Measurements from ENCODE around the gene TRAP1.
"Not testable (repeated sequence)": the region's sequence is repeated elsewhere in the genome, so short reads cannot be mapped to it uniquely, and the experiment has no call there.

The TRAP1 gene

DNA sequence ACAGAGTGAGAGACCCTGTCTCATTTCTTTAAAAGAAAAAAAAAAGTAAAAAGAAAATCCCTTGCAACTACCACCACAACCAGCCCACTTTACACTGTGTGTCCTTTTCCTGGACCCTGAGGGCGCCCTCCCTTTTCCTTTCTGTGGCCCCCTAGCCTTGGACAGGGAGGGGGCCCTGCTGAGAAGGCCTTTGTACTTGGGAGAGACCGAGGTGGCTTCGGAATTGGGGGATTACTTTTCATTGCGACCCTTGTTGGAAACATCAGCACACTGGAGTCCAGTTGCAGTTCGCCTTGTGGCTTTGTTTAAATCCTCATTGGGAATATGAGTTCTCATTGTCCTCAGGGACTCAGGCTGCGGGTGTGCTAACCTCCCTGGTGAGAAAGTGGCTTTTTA, 72.2 kb downstream of the TRAP1 start:
- no peak for DNase-seq

DNA sequence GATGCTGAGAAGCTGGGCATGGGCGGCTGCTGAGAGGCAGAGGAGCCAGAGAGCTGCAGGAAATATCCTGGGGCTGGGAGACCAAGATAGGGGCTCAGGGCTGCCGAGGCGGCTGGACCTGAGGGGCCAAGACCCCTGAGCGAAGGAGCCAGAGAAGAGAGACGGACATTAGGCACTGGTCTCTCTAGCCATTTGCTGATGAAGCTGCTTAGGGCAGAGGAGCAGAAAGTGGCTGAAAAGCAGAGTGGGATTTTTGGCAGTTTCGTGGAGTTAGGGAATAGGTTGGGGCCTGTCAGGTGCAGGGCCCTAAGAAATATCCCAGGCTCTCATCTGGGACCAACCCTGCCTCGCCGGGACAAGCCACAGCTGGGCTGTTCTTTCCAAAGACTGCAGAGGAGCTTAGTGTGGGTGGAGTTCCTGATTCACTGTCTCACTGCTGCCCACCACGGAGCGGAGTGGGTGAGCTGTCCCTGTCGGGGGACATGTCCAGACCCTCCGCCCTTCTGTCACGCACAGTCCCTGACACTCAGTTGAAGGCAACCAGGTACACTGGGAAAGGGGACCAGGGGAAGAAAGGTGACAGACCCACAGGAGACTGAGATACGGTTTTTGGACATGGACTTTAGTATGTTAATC, 74.1 kb downstream of the TRAP1 start:
- DNase-seq: no peak

DNA sequence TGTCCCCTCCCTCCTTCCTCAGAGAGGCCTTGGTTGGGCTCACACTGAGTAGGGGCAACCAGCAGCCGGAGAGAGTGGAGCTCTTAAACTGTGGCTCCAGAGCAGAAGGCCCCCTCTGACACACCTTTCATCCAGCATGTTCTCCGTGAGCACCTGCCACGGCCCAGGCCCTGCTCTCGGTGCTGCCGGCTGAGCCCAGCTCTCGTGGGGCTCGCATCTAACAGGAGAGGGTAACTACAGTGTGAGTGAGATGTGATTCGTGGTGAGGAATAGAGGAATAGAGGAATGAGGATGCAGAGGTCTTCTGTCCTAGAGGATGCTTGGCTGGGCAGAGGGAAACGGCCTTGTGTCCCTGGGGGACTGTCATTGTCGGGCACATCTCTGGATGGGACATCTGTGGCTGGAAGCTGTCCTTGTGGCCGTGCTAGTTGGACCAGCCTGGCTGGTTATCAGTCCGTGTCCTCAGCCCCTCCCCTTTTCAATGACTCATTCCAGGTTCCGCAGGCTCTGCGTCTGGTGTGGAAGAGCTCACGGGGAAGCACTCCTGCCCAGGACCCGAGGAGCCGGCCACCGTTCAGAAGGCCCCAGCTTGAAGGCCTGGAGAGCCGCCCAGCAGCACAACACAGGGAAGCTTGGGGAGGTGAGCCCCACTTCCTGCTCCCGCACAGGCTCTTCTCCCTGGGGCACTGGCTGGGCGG, 74.8 kb downstream of the TRAP1 start:
- no peak for DNase-seq

DNA sequence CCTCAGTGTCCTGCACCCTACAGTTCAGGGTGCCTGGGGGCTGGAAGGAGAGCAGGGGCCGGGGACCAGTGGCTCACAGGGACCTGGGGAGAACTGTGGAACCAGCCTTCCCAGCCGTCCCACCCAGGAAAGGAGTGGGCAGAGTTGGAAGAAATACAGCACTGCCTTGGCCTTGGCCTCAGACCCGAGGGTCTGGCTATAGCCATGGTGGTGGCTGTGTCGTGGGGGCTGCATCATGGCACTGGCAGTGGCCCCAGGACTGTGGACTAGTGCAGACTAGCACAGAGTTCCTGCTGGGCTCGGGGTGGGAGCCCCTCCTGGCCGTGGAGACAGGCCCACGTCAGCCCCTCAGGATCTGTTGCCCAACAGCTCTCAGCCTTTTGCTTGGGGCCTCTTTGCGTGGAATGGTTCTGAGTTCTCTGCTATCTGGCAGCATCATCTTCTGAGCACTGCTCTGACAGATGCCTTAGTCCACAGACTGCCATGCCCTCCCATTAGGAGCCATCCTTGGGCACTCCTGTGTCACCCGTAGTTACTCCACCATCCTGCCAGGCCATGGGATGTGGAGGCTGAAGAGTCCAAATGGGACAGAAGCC, 75.4 kb downstream of the TRAP1 start:
- DNase-seq: no peak

DNA sequence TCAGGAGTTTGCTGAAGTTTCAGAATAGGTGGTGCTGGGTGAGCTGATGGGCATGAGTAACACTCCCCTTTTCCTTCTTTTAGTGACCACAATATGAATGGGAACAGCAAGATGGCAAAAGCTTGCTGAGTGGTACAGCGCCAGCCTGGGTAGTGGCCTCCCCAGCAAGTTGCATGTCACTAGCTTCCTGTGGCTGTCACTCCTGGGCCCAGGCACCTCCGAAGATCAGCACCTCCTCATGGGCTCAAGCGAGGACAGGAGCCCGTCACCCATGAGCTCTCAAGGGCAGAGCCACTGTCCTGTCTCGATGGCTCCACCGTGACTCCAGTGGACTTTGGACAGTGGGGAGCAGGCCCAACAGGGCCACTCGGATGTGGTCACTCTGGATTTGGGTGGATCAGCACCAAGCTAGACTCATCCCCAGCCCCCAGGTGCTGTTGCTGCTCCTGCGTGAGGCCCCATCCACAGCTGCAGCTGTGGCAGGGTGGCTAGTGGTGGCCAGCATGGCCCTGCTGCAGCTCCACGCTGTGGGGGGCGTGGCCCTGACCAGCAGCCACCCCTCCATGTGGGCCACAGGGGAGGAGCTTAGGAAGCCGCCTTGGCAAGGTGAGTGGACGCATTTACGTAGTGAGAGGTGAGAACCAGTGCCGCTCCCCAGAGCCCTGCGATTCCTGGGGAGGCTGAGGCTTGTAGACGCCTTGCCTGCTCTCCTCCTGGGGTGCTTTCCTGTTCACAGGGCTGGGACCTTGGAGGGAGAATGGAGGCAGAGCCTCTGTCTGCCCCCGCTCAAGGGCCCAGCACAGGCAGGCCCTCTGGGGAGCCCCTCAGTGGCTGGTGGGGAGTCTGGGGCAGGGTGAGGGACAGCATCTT, 76.5 kb downstream of the TRAP1 start:
- no peak for DNase-seq

- no peak for DNase-seq
Observed at GRCh38 chr16:3640207-3640606, 77.1 kb downstream of the TRAP1 start.

DNA sequence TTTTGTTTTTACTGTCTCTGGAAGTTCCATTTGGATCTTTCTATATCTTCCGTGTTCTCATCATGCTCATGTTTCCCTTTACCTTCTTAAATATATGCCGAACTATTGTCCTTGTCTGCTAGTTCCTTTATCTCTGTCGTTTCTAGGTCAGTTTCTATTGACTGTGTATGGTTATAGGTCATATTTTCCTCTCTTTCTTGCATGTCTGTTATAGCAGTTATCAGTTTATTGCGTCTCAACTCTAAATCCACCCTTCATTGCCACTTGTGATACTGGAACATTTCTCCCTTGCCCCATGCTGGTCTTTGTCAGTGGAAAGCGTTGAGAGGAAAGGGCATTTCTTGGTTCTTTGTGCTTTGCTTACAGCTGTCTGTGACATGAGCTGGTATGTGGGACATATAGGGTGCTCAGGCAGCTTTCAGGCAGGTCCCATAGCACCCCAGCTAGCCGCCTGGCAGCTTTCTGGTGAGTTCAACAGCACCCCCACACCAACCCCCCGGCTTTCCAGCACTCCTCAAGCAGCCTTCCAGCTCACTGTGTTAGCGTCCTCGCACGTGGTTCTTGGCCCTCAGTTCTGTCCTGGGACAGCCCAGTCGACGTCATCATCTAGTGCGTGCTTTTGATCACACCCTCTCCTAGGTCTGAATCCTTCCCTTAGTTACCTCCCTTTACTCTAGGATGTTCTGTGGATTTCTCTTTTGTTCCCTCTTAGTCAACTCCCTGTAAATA, 78.2 kb downstream of the TRAP1 start:
- DNase-seq: no peak

DNA sequence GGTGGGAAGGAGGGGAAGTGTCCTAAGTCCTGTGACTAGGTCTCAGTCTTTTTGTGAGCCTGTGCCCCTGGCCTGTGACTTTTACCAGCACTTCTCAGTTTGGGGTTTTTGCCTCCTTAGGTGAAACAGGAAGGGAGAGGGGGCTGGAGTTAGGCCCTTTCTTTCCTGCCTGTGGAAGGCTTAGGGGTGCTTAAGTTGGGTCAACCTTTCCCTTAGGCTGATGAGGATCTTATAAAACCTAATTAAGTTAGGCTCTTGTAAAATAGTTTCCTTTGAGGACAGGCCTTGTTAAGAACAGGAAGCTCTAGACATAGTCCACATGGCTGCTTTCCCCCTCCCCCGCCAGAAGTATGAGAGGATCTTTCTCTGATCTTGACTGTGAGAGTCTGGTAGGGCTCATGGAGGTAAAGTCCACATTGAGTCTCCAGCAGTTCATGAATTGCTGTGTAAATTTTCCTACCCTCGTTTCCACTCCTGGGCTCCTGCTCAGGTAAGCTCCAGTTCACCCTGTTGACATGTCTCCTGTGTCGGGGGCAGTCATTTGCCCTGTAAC, 79.9 kb downstream of the TRAP1 start:
- no peak for DNase-seq

- DNase-seq: no peak
Observed at GRCh38 chr16:3625911-3626732, 91.2 kb downstream of the TRAP1 start.

DNA sequence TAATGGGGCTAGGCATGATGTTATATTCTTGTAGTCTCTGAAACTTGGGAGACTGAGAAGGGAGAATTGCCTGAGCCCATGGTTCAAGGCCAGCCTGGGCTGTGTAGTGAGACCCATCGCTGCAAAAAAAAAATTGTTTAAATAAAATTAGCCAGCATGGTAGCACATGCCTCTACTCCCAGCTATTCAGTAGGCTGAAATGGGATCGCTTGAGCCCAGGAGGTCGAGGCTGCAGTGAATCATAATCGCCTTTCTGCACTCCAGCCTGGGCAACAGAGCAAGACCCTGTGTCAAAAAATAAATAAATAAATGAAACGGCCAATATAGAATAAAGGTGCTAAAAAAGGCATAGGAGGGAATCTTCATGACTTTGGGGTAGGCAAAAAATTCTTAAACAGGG, 92.0 kb downstream of the TRAP1 start:
- DNase-seq: no peak

- DNase-seq: no peak
Observed at GRCh38 chr16:3623642-3624041, 93.7 kb downstream of the TRAP1 start.

DNA sequence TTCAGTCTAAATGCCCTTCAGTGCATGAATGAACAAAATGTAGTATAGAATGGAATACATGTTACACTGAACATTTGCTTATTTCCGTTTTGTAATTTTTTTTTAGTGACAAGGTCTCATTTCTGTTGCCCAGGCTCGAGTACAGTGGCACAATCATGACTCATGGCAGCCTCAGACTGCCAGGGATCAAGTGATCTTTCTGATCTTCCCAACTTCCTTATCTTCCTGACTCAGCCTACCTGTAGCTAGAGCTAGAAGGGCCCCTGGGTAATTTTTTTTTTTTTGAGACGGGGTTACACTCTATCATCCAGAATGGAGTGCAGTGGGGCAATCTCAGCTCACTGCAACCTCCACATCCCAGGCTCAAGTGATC, 98.6 kb downstream of the TRAP1 start:
- no peak for DNase-seq

- no peak for DNase-seq
Observed at GRCh38 chr16:3612510-3613466, 104.5 kb downstream of the TRAP1 start.

GRCh38 chr16:3611146-3611975, 106.0 kb downstream of the TRAP1 start, which contains the start of gene SLX4:
SLX4 (minus strand) TSS chr16:3611606; CDS start chr16:3608964, 2,642 bp downstream.
- peak; percentile 87 for DNase-seq

DNA sequence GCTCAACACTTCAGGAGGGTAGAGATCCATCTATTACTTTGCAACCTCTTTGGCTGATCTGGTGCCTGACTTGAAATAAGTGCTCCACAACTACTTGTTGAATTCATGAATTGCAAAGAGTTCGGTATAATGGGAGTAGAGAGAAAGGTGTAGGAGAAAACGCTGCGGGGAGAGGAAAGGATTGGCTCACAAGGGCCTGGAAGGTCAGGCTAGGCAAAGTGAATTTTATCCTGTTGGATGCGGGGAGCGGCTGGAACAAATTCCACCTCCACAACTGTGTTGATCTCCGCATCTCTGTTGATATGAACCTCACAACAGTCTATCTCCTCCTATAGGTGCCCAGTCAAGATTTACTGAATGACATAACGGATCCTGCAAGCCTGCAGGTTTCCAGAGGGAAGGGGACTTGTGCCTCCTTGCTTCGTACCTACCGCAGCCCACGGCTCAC, 106.6 kb downstream of the TRAP1 start:
- no peak for DNase-seq

DNA sequence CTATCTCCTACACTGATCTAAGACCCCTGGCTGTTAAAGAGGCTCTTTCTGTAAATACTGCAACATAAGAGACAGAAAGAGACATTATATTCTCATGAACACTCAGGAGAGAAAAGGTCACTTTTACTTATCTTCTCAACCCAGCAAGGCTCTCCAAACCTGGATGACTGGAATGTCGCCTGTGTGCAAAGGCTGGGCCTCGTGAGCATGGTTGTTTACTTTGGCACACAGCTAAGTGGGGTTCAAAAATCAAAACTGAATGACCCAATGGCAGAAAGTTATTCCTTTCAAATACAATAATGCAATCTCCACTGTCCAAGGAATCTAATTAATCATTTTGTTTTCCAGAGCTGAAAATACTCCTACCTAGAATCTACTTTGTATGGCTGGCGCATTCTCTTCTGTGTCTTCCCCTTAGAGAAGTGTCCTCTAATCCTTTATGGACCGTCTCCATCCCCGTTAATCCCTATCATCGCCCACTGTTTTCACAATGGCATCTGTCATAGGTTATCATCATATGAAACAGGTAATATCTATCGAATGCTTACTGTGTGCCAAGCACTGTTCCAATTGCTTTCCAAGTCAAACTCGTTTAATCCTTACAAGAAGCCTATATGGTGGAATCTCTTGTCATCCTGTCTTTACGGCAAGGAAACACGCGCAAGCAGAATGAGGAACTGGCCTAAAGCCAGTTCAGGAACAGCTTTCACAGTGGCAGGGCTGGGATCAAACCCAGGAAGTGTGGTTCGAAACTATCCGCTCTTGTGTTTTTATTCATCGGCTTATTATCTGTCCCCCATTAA, 107.2 kb downstream of the TRAP1 start:
- no peak for DNase-seq

DNA sequence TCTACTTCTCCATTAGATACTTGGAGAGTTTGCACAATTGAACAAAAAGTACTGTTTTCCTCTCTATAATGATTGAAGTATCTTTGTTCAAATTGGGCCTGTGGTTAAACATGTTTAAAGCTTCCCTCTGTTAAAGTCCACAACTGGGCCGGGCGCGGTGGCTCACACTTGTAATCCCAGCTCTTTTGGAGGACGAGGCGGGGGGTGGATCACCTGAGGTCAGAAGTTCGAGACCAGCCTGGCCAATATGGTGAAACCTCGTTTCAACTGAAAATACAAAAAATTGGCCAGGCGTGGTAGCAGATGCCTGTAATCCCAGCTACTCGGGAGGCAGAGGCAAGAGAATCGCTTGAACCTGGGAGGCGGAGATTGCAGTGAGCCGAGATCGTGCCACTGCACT, 108.3 kb downstream of the TRAP1 start:
- not testable (repeated sequence) for DNase-seq

DNA sequence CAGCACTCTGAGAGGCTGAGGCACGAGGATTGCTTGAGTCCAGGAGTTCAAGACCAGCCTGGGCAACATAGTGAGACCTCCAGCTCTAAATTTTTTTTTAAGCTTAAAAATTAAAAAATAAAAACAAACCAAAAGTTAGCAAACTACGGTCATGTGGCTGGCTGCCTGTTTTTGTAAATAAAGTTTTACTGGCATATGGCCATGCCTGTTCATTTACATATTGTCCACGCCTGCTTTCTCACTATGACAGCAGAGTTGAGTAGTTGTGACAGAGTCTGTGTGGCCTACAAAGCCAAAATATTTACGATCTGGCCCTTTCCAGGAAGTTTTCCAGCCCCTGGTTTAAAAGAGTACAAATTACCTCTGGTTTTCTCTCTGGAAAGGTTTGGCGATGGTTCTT, 109.3 kb downstream of the TRAP1 start:
- no peak for DNase-seq

Measured in stimulated activated naive CD4-positive, alpha-beta T cell treated with Interleukin-2 at 50 U/mL for 16 hours (primary cell).